Mucosa of descending colon (tissue), 3 donors: ENCODE results near the gene PCDHGA5. TPM values are rescaled to one million over a fixed set of nuclear protein-coding genes. Genes with fewer than 3 reads are reported as not detected.
"Not testable (repeated sequence)": the region's sequence is repeated elsewhere in the genome, so short reads cannot be mapped to it uniquely, and the experiment has no call there.

Experiments
- ATAC-seq: fragments of 200-7000 bp; cut with Tn5 transposase; one replicate; pipeline ENCODE4 v1.9.1; 2020; ENCODE audit warnings: mild to moderate bottlenecking, moderate library complexity
- DNase-seq, 3 donors: peaks; one replicate each; pipeline ENCODE4 v3.0.0-alpha.2; 2020
- H3K36me3 ChIP-seq: fragments of 200-600 bp; one replicate; pipeline ENCODE4 v1.8.0; 2021; ENCODE audit warnings: low read depth, mild to moderate bottlenecking
- H3K4me1 ChIP-seq: fragments of 200-600 bp; one replicate; pipeline ENCODE4 v1.8.0; 2021; ENCODE audit warnings: low read depth, mild to moderate bottlenecking
- H3K4me3 ChIP-seq: fragments of 200-600 bp; one replicate; pipeline ENCODE4 v1.8.0; 2021; ENCODE audit warnings: mild to moderate bottlenecking
- H3K9me3 ChIP-seq: fragments of 200-600 bp; one replicate; pipeline ENCODE4 v1.8.0; 2021; ENCODE audit warnings: mild to moderate bottlenecking
- intact Hi-C, 2 donors: fragments of 100-400 bp; cut with DNase I in 1 of 2; cut with micrococcal nuclease in 1 of 2; formaldehyde crosslinking; loops; one replicate each; pipeline versions ENCODE4 v1.11.0 to v1.11.1; 2022; cut with DNase I, micrococcal nuclease
- total RNA-seq, 3 donors: library from RNA; stranded (reverse); fragmentation: NEBNext Ultra II Directional in 2 of 3; extraction: Animal tissue kit (Norgen Biotek cat#: 25700) in 2 of 3; gene quantifications; one replicate each; pipeline versions ENCODE4 v1.2.1 to v1.2.4, GENCODE V29; 2021 to 2023
- TF ChIP-seq, protein P1 (sequence below): fragments of 200-600 bp; IDR thresholded peaks from one replicate; pipeline ENCODE4 v1.8.0; 2022; ENCODE audit warnings: antibody characterized with exemption, mild to moderate bottlenecking
- donor health status: DM: no; HTN: no; CAD: no; lungs with moderate emphysema.
- donor health status: DM: no; HTN: no; CAD: no.
- donor health status: DM: no; HTN: yes; CAD: no.

The PCDHGA5 gene
- total RNA-seq, 3 donors from 2014 or later, result 1.2 to 4.2 (median 1.2) TPM

DNA sequence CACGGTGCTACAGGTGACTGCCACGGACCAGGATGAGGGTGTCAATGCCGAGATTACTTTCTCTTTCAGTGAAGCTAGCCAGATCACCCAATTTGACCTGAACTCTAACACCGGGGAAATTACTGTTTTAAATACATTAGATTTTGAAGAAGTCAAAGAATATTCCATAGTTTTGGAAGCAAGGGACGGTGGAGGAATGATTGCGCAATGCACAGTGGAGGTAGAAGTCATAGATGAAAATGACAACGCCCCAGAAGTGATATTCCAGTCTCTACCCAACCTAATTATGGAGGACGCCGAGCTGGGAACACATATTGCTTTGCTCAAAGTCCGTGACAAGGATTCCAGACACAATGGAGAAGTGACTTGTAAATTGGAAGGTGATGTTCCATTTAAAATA, 24.7 kb downstream of the PCDHGA5 start:
- peaks cover 92% of the 10 kb centered on the region for H3K9me3 ChIP-seq

DNA sequence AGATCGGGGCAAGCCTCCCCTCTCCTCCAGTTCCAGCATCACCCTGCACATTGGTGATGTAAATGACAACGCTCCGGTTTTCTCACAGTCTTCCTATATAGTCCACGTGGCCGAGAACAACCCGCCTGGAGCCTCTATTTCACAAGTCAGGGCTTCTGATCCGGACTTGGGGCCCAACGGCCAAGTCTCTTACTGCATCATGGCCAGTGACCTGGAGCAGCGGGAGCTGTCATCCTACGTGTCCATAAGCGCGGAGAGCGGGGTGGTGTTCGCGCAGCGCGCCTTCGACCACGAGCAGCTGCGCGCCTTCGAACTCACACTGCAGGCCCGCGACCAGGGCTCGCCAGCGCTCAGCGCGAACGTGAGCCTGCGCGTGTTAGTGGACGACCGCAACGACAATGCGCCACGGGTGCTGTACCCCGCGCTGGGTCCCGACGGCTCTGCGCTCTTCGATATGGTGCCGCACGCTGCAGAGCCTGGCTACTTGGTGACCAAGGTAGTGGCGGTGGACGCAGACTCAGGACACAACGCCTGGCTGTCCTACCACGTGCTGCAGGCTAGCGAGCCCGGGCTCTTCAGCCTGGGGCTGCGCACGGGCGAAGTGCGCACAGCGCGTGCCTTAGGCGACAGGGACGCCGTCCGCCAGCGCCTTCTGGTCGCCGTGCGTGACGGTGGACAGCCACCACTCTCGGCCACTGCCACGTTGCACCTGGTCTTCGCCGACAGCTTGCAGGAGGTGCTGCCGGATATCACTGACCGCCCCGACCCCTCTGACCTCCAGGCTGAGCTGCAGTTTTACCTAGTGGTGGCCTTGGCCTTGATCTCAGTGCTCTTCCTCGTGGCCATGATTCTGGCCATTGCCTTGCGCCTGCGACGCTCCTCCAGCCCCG, 25.4 kb downstream of the PCDHGA5 start:
- Histone ChIP-seq H3K9me3 (peaks cover 92% of the 10 kb centered on the region), H3K4me3 (no peak overlapping the region), H3K4me1 (no peaks in the 10 kb centered on the region), H3K36me3 (no peaks in the 10 kb centered on the region)
- DNase-seq (no peak), ATAC-seq (no peak)
- intact Hi-C loops, result no loop called here
- TF ChIP-seq, protein P1, sequence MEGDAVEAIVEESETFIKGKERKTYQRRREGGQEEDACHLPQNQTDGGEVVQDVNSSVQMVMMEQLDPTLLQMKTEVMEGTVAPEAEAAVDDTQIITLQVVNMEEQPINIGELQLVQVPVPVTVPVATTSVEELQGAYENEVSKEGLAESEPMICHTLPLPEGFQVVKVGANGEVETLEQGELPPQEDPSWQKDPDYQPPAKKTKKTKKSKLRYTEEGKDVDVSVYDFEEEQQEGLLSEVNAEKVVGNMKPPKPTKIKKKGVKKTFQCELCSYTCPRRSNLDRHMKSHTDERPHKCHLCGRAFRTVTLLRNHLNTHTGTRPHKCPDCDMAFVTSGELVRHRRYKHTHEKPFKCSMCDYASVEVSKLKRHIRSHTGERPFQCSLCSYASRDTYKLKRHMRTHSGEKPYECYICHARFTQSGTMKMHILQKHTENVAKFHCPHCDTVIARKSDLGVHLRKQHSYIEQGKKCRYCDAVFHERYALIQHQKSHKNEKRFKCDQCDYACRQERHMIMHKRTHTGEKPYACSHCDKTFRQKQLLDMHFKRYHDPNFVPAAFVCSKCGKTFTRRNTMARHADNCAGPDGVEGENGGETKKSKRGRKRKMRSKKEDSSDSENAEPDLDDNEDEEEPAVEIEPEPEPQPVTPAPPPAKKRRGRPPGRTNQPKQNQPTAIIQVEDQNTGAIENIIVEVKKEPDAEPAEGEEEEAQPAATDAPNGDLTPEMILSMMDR, result no peak

More for the DNA sequence above, 24.7 kb downstream of the PCDHGA5 start:
- Histone ChIP-seq H3K4me3 (no peak overlapping the region), H3K4me1 (no peaks in the 10 kb centered on the region), H3K36me3 (no peaks in the 10 kb centered on the region)
- ATAC-seq, result no peak
- intact Hi-C loops, result no loop called here
- TF ChIP-seq, protein P1, result no peak
- DNase-seq, result no peak

DNA sequence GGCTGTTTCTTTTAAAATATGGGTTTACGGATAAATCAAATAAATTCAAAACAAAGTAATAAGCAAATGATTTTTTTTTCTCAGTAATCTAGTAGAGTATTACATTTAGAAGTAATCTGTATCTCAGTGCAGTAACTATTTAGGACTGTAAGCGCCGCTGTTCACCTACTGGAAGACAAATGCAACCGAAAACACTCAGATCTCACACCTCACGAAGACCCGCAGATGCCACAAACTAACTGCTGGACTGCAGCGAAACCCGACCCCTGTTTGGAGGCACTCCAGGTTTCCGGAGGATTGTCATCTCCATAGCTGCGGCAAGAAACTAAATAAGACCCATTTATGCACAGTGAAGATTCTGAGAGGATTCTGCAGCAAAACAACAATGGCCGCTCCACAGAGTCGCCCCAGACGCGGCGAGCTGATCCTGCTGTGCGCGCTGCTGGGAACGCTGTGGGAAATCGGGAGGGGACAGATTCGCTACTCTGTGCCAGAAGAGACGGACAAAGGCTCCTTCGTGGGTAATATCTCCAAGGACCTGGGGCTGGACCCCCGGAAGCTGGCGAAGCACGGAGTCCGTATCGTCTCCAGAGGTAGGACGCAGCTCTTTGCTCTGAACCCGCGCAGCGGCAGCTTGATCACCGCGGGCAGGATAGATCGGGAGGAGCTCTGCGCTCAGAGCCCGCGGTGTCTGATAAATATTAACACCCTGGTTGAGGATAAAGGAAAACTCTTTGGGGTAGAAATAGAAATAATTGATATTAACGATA, 28.7 kb downstream of the PCDHGA5 start, which contains the start of gene PCDHGA8:
Gene PCDHGA8 (plus strand): TSS at position 205 of the 770 bp plus-strand sequence. CDS start 181 bp downstream, at position 386.
- intact Hi-C loops, result no loop called here
- H3K36me3 ChIP-seq, result no peaks in the 10 kb centered on the region
- H3K4me3 ChIP-seq, result no peak within 1 kb of the TSS
- TF ChIP-seq, protein P1, result no peak
- ATAC-seq, result no peak
- DNase-seq, result no peak
- H3K9me3 ChIP-seq, result peaks cover 77% of the 10 kb centered on the region
- no peaks in the 10 kb centered on the region for H3K4me1 ChIP-seq

DNA sequence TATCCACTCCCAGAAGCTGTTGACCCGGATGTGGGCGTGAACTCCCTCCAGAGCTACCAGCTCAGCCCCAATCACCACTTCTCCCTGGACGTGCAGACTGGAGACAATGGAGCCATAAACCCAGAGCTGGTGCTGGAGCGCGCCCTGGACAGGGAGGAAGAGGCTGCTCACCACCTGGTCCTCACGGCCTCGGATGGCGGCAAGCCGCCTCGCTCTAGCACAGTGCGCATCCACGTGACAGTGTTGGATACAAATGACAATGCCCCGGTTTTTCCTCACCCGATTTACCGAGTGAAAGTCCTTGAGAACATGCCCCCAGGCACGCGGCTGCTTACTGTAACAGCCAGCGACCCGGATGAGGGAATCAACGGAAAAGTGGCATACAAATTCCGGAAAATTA, 29.3 kb downstream of the PCDHGA5 start:
- no peak overlapping the region for H3K4me3 ChIP-seq
- DNase-seq, result no peak
- no peaks in the 10 kb centered on the region for H3K4me1 ChIP-seq
- TF ChIP-seq, protein P1, result no peak
- intact Hi-C loops, result no loop called here
- no peak for ATAC-seq
- H3K9me3 ChIP-seq, result peaks cover 77% of the 10 kb centered on the region
- H3K36me3 ChIP-seq, result no peaks in the 10 kb centered on the region

DNA sequence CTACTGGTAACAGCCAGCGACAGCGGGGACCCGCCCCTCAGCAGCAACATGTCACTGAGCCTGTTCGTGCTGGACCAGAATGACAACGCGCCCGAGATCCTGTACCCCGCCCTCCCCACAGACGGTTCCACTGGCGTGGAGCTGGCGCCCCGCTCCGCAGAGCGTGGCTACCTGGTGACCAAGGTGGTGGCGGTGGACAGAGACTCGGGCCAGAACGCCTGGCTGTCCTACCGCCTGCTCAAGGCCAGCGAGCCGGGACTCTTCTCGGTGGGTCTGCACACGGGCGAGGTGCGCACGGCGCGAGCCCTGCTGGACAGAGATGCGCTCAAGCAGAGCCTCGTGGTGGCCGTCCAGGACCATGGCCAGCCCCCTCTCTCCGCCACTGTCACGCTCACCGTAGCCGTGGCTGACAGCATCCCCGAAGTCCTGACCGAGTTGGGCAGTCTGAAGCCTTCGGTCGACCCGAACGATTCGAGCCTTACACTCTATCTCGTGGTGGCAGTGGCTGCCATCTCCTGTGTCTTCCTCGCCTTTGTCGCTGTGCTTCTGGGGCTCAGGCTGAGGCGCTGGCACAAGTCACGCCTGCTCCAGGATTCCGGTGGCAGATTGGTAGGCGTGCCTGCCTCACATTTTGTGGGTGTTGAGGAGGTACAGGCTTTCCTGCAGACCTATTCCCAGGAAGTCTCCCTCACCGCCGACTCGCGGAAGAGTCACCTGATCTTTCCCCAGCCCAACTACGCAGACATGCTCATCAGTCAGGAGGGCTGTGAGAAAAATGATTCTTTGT, 30.6 kb downstream of the PCDHGA5 start:
- ATAC-seq, intact Hi-C loops, H3K4me1 ChIP-seq, H3K36me3 ChIP-seq, DNase-seq, H3K4me3 ChIP-seq: not testable (repeated sequence)
- H3K9me3 ChIP-seq, result peaks cover 76% of the 10 kb centered on the region
